SK-N-SH (cell line): Measurements from ENCODE around the gene SIRPA.

Experiments
- CTCF ChIP-seq: fragments of 200-600 bp; sonication (generic); IDR thresholded peaks from 2 replicates; pipeline ENCODE4 v1.6.1; 2017; ENCODE audit warnings: antibody characterized with exemption, mild to moderate bottlenecking, moderate library complexity
- EP300 ChIP-seq, 2 experiments: IDR thresholded peaks; 2 replicates each; pipeline versions ENCODE4 v1.4.0 to v1.6.1; 2012; ENCODE audit warnings: borderline replicate concordance in 1 of 2, low read depth in 1 of 2, low read length in 1 of 2
- FOSL2 ChIP-seq: IDR thresholded peaks from 2 replicates; pipeline ENCODE4 v1.4.0; 2012; ENCODE audit warnings: low read depth, mild to moderate bottlenecking, moderate library complexity, borderline replicate concordance
- JUND ChIP-seq: IDR thresholded peaks from 2 replicates; pipeline ENCODE4 v1.4.0; 2012
- MAX ChIP-seq: IDR thresholded peaks from 2 replicates; pipeline ENCODE4 v1.4.0; 2012; ENCODE audit warnings: low read depth
- YY1 ChIP-seq: IDR thresholded peaks from 2 replicates; pipeline ENCODE4 v1.4.0; 2012; ENCODE audit warnings: low read depth, mild to moderate bottlenecking

- TF ChIP-seq JUND (no peak), CTCF (no peak), YY1 (no peak), FOSL2 (no peak), EP300 (IDR thresholded peaks at IDR 0.05; ENCODE audit: borderline replicate concordance in 1 of 2, low read depth in 1 of 2, low read length in 1 of 2) (no peak), MAX (no peak)
These were observed 15.3 kb upstream of the SIRPA start for GRCh38 chr20:1879934-1880333.
